Measurements from ENCODE around the gene FXYD2.

DNA sequence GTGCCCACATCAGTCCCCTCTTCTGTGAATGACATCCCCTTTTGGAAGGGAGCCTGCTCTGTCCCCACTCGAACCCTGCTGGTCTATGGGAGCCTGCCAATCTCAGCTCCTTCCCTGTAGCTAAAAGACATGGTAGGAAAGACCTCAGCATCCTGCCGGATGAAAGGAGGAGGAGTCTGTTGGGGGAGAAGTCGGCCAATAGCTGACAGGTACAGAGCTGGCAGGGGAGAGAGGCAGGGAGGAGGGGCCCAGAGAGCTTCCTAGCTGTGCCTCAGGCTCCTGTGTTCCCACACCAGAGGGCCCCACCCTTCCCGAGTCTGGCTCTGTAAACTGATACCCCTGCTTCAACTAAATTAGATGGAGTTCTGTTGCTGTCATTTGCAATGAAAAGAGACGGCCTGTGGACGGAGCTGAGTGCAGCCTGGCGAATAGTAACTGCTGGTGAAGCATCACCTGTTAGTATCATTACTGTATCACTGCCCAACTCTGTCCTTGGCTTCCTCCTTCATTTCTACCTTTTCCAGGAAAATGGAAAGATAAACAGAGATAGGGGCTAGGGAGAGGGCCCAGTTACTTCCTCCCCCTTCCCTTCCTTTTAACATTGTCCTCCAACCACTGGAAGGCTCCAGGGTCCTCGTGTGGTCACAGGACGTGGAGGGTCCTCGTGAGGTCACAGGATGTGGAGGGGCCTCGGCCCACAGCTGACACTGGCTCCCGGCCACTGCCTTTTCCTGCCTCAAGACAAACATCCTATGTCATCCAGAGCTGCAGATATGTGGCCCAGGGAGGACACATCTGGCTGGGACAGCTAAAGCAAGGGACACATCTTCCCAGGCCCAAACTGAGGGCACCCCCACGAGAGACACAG is 36.8 kb upstream of the FXYD2 start:
- TF ChIP-seq, protein P1, sequence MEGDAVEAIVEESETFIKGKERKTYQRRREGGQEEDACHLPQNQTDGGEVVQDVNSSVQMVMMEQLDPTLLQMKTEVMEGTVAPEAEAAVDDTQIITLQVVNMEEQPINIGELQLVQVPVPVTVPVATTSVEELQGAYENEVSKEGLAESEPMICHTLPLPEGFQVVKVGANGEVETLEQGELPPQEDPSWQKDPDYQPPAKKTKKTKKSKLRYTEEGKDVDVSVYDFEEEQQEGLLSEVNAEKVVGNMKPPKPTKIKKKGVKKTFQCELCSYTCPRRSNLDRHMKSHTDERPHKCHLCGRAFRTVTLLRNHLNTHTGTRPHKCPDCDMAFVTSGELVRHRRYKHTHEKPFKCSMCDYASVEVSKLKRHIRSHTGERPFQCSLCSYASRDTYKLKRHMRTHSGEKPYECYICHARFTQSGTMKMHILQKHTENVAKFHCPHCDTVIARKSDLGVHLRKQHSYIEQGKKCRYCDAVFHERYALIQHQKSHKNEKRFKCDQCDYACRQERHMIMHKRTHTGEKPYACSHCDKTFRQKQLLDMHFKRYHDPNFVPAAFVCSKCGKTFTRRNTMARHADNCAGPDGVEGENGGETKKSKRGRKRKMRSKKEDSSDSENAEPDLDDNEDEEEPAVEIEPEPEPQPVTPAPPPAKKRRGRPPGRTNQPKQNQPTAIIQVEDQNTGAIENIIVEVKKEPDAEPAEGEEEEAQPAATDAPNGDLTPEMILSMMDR (conservative IDR thresholded peaks at IDR 0.05): no peak
- TF ChIP-seq EZH2 (IDR thresholded peaks at IDR 0.05; ENCODE audit: low read depth): no peak

Measured in PC-9 (cell line).